HG03135 (cell line): ENCODE results near the gene RBM26.

ENCODE experiments used
- ATAC-seq: cut with Tn5 transposase; IDR thresholded peaks from one replicate; pipeline ENCODE4 v1.9.1; 2021; ENCODE audit warnings: mild to moderate bottlenecking, moderate library complexity; ENCODE audit not compliant: unreplicated experiment

Gene RBM26

GRCh38 chr13:79423801-79424642 lies 18.0 kb upstream of the RBM26 start:
- peak; percentile 80 for ATAC-seq

- ATAC-seq = no peak
Observed at GRCh38 chr13:79423340-79423739, 17.3 kb upstream of the RBM26 start.

DNA sequence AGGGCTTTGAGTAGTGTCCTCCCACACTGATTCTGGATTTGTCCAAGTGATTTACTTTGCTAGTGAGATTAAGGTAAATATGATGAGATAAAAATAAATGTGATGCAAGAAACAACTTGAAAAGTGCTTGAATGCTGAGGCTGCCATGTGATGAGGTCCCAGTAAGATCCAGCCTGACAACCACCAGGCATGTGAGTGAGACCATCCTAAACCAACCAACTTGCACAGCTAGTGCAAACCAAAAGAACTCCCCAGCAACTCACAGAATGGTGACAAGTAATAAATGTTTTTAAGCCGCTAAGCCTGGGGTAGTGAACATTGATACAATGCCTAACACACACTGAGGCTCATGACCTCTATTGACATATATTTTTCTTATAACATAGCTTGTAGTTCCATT lies 13.3 kb upstream of the RBM26 start:
- ATAC-seq = no peak

DNA sequence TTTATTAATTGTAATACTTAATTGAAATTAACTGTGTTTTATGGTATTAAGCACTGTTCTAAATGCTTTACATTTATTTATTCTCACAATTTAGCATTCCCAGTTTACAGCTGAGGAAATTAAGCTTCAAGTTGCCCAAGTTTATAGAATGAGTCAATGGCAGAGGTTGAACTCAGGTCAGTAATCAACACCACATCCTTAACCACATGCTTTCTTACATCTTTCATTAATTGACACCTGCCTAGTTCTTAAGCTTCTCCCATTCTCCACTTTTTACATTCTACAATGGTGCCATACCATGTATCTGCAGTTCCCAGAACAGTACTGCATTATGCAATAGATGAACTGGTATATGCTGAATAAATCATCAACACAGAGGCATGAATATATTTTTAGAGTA lies 11.7 kb upstream of the RBM26 start:
- no peak for ATAC-seq

DNA sequence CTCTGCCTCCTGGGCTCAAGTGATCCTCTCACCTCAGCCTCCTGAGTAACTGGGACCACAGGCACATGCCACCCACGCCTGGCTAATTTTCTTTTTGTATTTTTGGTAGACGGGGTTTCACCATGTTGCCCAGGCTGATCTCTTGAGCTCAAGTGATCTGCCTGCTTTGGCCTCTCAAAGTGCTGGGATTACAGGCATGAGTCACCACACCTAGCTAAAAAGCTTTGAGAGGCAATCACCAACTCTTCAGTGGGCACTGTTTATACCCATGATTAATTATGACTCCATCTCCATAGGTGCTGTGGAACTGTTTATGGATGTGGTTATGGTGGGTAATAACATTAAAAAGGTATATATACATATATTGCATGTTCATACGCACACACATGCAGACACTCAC lies 7.5 kb upstream of the RBM26 start:
- ATAC-seq = no peak

GRCh38 chr13:79409828-79410227 lies 3.8 kb upstream of the RBM26 start:
- ATAC-seq = no peak

- ATAC-seq = no peak
Observed at GRCh38 chr13:79407349-79407979, 1.4 kb upstream of the RBM26 start.

GRCh38 chr13:79406597-79406908 lies 498 bp upstream of the RBM26 start:
- ATAC-seq = peak; percentile 31

- peak; percentile 8 for ATAC-seq
Observed at GRCh38 chr13:79405501-79405830, 589 bp downstream of the RBM26 start.

DNA sequence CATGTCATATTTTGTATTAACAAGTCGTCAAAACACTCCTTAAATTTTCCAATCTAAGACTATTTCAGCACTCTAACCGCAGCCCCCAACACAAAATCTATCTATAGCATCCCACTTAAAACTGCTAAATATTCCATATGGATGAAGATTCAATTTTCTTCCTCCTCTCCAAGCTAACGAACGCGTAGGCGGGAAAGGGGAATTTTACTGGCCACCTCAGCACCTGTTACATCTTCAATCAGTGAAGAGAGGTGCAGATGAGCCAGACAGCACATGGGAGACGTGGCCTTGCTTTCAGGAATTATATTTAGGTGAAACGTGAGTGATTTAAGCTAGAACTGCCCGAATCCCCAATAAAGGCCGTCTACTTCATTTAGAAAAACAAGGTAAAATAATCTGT lies 1.1 kb downstream of the RBM26 start:
- ATAC-seq = no peak

DNA sequence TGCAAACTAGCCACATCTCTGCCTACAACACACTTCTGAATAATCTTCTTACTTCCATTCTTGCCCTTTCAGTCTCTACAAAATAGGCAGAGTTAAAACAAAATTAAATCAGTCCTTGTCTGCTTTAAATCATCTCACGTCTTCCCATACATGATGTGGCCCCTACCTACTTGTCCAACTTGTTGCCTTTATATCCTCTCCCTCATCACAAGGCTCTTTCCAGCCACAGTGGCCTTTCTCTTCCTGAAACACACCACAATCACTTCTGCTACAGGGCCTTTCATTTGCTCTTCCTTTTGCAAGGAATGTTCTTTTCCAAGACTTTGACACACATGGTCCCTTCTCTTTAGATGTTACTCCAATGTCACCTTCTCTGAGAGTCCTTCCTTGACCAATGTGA lies 1.7 kb downstream of the RBM26 start:
- no peak for ATAC-seq

- no peak for ATAC-seq
Observed at GRCh38 chr13:79403113-79403512, 2.9 kb downstream of the RBM26 start.

DNA sequence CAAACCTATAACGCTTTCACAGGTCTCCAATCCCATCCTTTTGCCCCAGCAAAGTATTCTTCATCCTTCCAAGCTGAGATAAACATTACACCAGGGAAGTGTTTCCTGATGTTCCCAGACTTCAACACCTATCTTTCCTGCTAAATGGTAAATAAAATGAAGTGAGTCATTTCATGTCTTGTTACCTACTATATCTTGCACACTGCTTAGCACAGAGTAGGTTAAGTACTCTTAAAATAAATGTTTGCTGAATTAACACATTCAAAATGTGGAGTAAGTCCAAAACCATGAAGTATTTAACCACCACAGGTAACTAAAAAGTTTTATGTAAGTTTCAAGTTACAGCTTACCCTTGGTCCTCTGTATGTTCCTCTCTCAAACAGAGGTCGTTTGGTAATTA lies 3.4 kb downstream of the RBM26 start:
- no peak for ATAC-seq

DNA sequence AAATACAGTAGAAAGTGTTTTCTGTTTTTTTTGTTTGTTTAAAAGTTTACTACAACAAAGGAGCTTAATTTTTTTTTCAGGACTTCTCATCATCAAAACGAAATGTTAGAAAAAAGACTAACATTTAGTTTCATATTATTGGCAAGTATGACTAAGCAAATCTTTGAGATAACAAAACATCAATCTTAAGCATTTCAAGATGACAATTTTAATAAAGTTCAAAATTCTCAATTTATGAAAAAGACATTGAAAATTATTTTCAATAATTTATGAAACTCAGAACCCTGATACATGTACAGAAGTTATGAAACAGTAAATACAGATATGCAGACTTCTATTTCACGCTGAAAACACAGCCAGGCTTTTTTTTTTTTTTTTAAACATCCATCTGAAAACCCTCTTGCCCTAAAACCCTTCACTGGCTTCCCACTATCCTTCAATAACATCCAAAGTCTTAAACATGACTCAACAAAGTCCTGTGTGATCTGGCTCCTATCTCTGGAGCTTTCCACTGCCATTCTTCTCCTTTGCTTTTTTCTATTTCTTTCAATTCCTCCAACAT lies 3.9 kb downstream of the RBM26 start:
- ATAC-seq = no peak

GRCh38 chr13:79401259-79402070 lies 4.6 kb downstream of the RBM26 start:
- peak; percentile 41 for ATAC-seq

- ATAC-seq = no peak
Observed at GRCh38 chr13:79398915-79399314, 7.1 kb downstream of the RBM26 start.

DNA sequence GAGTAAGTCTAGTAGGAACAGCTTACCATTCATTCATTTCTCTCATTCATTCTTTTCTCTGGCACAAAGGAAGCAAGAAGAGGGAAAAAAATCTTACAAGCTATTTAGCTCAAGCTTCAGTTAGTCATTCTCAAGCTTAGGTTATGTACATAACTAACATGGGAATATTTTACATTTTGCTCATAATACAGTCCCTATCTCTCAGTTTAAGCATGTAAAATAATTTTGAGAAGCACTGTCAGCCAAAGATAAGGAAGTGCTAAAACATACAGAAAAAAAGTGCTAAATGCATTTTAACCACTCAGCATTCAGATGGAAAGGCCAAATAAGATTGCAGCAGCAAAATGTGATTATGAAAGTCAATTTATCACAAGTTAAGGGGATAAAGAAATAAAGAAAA lies 7.9 kb downstream of the RBM26 start:
- no peak for ATAC-seq

DNA sequence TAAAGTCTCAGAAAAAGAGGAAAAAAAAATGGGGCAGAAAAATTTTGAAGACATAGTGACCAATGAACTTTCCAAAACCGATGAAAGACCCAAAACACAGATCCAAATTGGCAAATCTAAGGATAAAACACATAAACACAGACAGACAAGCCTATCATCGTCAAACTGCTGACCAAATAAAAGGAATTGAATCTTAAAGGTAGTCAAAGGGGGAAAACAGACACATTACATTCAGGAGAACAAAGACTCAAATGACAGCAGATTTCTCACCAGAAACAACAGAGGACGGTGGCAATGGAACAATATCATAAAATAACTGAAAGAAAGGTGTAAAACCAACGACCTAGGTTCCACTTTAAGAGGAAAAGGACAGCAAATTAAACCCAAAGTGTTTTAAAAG lies 10.2 kb downstream of the RBM26 start:
- no peak for ATAC-seq

GRCh38 chr13:79393564-79394249 lies 12.3 kb downstream of the RBM26 start:
- ATAC-seq = peak; percentile 86

GRCh38 chr13:79392882-79393563 lies 13.0 kb downstream of the RBM26 start:
- peak; percentile 37 for ATAC-seq

GRCh38 chr13:79389026-79389425 lies 17.0 kb downstream of the RBM26 start:
- no peak for ATAC-seq
